ENCODE data around the gene GON7.
"Not testable (repeated sequence)": the region's sequence is repeated elsewhere in the genome, so short reads cannot be mapped to it uniquely, and the experiment has no call there.

The GON7 gene

DNA sequence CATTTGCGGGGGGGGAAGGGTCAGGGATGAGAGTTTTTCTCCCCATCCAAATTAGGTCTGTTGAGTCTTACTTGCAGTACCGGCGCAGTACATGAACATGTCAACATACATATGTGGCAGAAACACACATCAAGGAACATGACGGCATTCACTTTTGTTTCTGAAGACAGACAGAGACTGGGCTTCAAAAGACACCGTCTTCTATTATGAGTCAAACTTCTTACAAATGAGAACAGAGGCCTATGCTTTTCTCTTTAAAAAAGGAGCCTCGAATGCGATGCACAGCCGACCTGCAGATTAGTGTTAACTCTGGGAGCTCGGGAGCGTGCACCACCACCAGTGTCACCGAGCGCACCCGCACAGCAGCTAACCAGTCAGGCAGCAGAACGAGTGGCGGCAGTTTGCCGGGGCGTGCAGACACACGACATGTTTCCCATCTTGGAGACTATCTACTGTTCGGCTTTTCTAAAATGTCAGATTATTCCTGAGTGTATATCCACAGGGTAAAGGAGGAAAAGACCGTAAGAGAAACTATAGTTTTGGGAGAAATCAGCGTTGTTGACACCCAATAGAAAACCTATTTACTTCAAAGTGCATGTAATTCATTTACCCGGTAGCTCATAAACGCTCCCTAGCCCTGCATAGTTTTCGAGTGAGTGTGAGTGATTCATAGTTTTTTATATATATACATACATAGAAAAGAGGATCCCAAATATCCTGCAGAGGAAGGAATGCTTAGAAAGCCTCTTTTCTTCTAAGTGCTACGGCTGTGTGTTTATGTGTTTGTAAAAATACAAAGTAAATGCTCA, 33.2 kb upstream of the GON7 start:
- H3K27me3 Mint-ChIP-seq (ENCODE audit: low read depth) = no peaks in the 10 kb centered on the region
- no peak overlapping the region for H3K27ac Mint-ChIP-seq
- H3K4me3 Mint-ChIP-seq = no peak overlapping the region
- TF ChIP-seq, protein P1, sequence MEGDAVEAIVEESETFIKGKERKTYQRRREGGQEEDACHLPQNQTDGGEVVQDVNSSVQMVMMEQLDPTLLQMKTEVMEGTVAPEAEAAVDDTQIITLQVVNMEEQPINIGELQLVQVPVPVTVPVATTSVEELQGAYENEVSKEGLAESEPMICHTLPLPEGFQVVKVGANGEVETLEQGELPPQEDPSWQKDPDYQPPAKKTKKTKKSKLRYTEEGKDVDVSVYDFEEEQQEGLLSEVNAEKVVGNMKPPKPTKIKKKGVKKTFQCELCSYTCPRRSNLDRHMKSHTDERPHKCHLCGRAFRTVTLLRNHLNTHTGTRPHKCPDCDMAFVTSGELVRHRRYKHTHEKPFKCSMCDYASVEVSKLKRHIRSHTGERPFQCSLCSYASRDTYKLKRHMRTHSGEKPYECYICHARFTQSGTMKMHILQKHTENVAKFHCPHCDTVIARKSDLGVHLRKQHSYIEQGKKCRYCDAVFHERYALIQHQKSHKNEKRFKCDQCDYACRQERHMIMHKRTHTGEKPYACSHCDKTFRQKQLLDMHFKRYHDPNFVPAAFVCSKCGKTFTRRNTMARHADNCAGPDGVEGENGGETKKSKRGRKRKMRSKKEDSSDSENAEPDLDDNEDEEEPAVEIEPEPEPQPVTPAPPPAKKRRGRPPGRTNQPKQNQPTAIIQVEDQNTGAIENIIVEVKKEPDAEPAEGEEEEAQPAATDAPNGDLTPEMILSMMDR (IDR thresholded peaks at IDR 0.05; ENCODE audit: unreplicated experiment in 3 of 3) = no peak
- H3K4me1 Mint-ChIP-seq = no peaks in the 10 kb centered on the region
- H3K9me3 Mint-ChIP-seq = no peaks in the 10 kb centered on the region
- H3K36me3 Mint-ChIP-seq (ENCODE audit: low read depth) = peaks cover 29% of the 10 kb centered on the region

DNA sequence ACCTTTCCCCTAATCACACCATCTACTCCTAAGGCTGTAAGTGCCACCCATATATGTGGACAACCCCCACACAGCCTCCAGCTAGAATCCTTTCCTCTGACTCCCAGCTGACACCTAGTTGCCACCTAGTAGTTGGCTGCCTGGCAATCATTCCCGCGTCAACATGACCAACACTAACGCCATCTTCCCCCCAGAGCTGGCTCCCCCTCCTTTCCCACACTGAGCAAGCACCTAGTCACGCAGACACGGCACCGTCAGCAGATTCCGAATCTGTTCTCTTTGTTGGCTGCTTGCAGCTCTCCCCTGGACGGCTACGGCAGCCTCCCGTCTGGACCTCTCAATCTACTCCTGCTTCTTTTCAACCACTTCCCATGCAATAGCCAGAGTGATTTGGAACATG, 27.9 kb upstream of the GON7 start:
- H3K4me1 Mint-ChIP-seq = no peaks in the 10 kb centered on the region
- H3K27me3 Mint-ChIP-seq (ENCODE audit: low read depth) = no peaks in the 10 kb centered on the region
- no peak overlapping the region for H3K4me3 Mint-ChIP-seq
- H3K9me3 Mint-ChIP-seq = no peaks in the 10 kb centered on the region
- TF ChIP-seq, protein P1 (IDR thresholded peaks at IDR 0.05; ENCODE audit: unreplicated experiment in 3 of 3) = no peak
- no peak overlapping the region for H3K27ac Mint-ChIP-seq
- peaks cover under 1% of the 10 kb centered on the region for H3K36me3 Mint-ChIP-seq (ENCODE audit: low read depth)

DNA sequence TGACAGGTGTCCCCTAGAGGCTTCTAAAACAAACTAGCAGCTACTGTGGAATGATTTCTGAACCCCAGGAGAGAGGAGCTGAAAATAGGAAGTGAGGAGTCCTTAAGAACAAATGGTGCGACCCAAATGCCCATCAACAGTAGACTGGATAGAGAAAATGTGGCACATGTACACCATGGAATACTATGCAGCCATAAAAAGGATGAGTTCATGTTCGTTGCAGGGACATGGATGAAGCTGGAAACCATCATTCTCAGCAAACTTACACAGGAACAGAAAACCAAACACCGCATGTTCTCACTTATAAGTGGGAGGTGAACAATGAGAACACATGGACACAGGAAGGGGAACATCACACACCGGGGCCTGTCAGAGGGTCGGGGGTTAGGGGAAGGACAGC, 26.2 kb upstream of the GON7 start:
- H3K36me3 Mint-ChIP-seq (ENCODE audit: low read depth) = peaks cover 12% of the 10 kb centered on the region
- H3K27ac Mint-ChIP-seq; H3K4me3 Mint-ChIP-seq; H3K27me3 Mint-ChIP-seq (ENCODE audit: low read depth); H3K9me3 Mint-ChIP-seq; H3K4me1 Mint-ChIP-seq: not testable (repeated sequence)

DNA sequence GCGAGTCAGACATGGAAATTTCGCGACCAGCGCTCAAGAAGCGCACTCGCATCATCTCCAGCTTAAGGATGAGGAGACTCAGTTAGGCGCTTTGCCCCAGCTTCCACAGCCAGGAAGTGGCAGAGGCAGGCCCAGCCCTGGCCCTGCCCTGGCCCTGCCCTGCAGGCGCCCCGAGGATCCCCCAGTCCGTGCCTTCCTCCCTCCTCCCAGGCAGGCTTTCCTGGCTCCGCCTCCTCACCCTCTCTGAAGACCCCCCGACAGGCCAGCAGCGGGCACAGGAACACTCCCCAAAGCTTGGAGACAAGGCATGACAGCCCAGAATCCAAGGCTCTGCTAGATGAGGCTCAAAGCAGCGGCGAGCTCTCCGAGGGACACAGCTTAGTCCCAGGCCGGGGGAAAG, 25.3 kb upstream of the GON7 start:
- Mint-ChIP-seq H3K27me3 (ENCODE audit: low read depth) (no peaks in the 10 kb centered on the region), H3K36me3 (ENCODE audit: low read depth) (peaks cover 21% of the 10 kb centered on the region), H3K27ac (no peak overlapping the region), H3K4me1 (no peaks in the 10 kb centered on the region), H3K4me3 (no peak overlapping the region), H3K9me3 (no peaks in the 10 kb centered on the region)
- TF ChIP-seq, protein P1 (IDR thresholded peaks at IDR 0.05; ENCODE audit: unreplicated experiment in 3 of 3) = no peak

DNA sequence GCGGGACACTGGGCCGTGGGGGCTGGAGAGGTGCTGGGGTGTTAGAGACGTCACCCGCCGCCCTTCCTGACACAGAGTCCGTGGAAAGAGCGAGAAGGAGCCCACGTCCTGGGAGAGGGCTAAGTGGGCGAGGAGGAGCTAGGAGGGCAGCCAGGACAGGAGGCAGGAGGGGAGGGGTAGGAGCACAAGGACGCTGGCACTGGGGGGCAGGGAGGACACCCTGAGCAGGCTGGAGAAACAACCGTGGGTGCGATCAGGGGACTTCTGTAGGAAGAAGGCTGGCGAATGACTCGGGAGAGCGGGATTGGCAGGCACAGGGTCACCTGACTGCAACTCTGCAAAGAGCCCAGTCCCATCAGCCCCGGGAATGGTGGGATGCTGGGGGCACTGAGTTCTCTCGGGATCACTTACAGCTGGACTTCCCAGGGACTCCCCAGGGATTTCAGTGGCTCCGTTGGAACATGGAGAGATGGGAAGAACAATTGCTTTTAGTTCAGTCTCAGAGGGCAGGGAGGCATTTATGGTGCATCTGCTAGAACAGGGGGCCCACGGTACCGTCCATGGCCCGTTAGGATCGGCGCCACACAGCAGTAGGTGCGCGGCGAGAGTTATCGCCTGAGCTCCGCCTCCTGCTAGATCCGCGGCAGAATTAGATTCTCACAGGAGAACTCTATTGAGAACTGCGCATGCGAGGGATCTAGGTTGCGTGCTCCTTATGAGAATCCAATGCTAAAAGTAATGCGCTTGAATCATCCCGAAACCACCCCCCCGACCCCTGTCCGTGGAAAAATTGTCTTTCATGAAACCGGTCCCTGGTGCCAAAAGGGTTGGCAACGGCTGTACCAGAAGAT, 24.5 kb upstream of the GON7 start:
- TF ChIP-seq, protein P1 (IDR thresholded peaks at IDR 0.05; ENCODE audit: unreplicated experiment in 3 of 3) = no peak
- H3K27ac Mint-ChIP-seq = no peak overlapping the region
- no peak overlapping the region for H3K4me3 Mint-ChIP-seq
- no peaks in the 10 kb centered on the region for H3K4me1 Mint-ChIP-seq
- H3K27me3 Mint-ChIP-seq (ENCODE audit: low read depth) = no peaks in the 10 kb centered on the region
- H3K9me3 Mint-ChIP-seq = no peaks in the 10 kb centered on the region
- peaks cover 26% of the 10 kb centered on the region for H3K36me3 Mint-ChIP-seq (ENCODE audit: low read depth)

DNA sequence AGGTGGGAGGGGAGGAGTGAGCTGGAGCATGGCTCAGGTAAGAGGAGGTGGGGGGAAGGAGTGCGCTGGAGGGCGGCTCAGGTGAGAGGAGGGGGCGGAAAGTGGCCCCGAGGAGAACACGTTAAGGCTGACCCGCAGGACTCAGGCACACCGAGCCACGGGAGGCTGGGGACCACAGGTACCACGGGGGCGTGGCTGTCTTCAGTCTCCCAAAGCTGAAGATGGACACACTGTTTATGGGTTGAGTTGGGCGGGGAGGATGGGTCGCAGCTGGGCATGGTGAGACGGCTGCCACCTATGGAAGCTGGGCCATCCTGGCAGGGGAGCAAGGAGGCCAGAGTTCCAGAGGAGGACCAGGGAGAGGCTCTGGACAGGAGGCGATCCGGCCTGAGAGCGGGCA, 23.7 kb upstream of the GON7 start:
- H3K4me1 Mint-ChIP-seq = no peaks in the 10 kb centered on the region
- H3K36me3 Mint-ChIP-seq (ENCODE audit: low read depth) = peaks cover 34% of the 10 kb centered on the region
- no peak overlapping the region for H3K4me3 Mint-ChIP-seq
- H3K27me3 Mint-ChIP-seq (ENCODE audit: low read depth) = no peaks in the 10 kb centered on the region
- no peak overlapping the region for H3K27ac Mint-ChIP-seq
- H3K9me3 Mint-ChIP-seq = no peaks in the 10 kb centered on the region
- TF ChIP-seq, protein P1 (IDR thresholded peaks at IDR 0.05; ENCODE audit: unreplicated experiment in 3 of 3) = no peak

All from nephron (organoid).